ENCODE data around the gene CD164L2.
"Not testable (repeated sequence)": the region's sequence is repeated elsewhere in the genome, so short reads cannot be mapped to it uniquely, and the experiment has no call there.

Gene CD164L2

GRCh38 chr1:27383039-27383605 is at the start of gene CD164L2:
TSS of gene CD164L2 (minus strand) at chr1:27383333. CDS start at chr1:27383239, 94 bp downstream.
- H3K9ac ChIP-seq (ENCODE audit: low read depth, low read length): no peak within 1 kb of the TSS; the same call in 1 of the 2 replicates
- H3K27ac ChIP-seq (ENCODE audit: low read length): no peak within 1 kb of the TSS
- peaks cover 20% of the 10 kb centered on the region for H3K27me3 ChIP-seq (ENCODE audit: insufficient read depth, low read length)
- H3K4me1 ChIP-seq (ENCODE audit: insufficient read depth, low read length): no peaks in the 10 kb centered on the region
- no peaks in the 10 kb centered on the region for H3K9me3 ChIP-seq (ENCODE audit: insufficient read depth, low read depth, low read length)
- no peaks in the 10 kb centered on the region for H3K36me3 ChIP-seq (ENCODE audit: insufficient read depth, low read depth, low read length)
- H3K4me3 ChIP-seq (ENCODE audit: low read length): peak within 1 kb of the TSS; percentile 65

GRCh38 chr1:27432725-27433124 is 49.6 kb upstream of the CD164L2 start:
- H3K9me3 ChIP-seq (ENCODE audit: insufficient read depth, low read depth, low read length); H3K27ac ChIP-seq (ENCODE audit: low read length); H3K27me3 ChIP-seq (ENCODE audit: insufficient read depth, low read length); H3K4me3 ChIP-seq (ENCODE audit: low read length); H3K36me3 ChIP-seq (ENCODE audit: insufficient read depth, low read depth, low read length); H3K9ac ChIP-seq (ENCODE audit: low read depth, low read length): not testable (repeated sequence)
- peaks cover 52% of the 10 kb centered on the region for H3K4me1 ChIP-seq (ENCODE audit: insufficient read depth, low read length)

DNA sequence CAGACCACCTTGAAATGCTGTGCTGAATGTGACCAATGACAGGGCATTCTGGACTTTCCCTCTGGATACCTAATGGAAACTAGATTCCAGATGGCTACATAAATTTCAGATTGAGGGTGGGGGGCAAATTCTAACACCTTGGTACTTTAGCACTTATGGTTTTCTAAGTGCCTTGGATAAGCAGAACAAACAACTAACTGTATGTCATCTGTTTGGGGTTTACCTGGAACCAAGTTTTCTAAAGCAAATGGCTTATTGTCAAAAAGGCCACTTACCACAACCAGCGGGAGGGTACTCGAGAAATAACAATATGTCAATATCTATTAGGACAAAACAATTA is 48.4 kb upstream of the CD164L2 start:
- Histone ChIP-seq H3K4me3 (ENCODE audit: low read length) (no peak overlapping the region), H3K9me3 (ENCODE audit: insufficient read depth, low read depth, low read length) (no peaks in the 10 kb centered on the region), H3K4me1 (ENCODE audit: insufficient read depth, low read length) (peaks cover 44% of the 10 kb centered on the region), H3K36me3 (ENCODE audit: insufficient read depth, low read depth, low read length) (peaks cover 15% of the 10 kb centered on the region), H3K9ac (ENCODE audit: low read depth, low read length) (no peak overlapping the region), H3K27me3 (ENCODE audit: insufficient read depth, low read length) (no peaks in the 10 kb centered on the region), H3K27ac (ENCODE audit: low read length) (peak overlapping the region; percentile 52)

DNA sequence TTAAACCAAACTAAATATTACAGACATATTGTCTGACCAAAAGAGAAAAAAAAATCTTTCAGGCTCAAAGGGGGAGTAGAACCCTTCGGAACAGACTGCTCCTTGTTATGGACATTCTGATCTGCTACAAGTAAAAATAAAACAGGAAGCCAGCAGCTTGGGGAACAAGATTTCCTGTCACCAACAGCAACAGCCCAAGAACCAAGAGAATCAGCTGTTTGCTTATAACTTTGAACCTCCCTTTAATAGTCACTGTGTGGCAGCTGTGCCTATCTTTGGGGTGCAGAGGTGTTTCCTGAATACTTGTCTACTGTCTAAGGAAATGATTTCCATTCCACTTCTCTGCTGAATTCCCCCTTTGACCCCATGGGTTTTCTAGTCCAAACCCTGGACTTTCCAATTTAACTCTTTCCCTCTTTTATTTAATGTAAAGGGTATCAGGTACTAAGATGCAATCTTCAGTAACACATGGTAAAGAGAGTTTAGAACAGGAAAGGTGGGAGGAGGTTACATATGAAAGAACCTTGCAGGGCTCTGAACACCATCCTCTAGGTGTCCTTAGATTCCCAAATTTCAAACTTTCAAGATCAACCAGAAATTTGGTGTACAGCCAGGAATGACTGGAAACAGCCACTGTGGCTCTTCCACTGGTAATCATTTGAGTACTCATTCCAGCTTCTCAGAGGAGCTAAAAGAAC is 47.9 kb upstream of the CD164L2 start:
- Histone ChIP-seq H3K9me3 (ENCODE audit: insufficient read depth, low read depth, low read length) (no peaks in the 10 kb centered on the region), H3K36me3 (ENCODE audit: insufficient read depth, low read depth, low read length) (peaks cover 16% of the 10 kb centered on the region), H3K4me3 (ENCODE audit: low read length) (no peak overlapping the region; the same call in 1 of the 2 replicates), H3K9ac (ENCODE audit: low read depth, low read length) (peak overlapping the region; percentile 45; the same call in 1 of the 2 replicates), H3K27ac (ENCODE audit: low read length) (peak overlapping the region; percentile 52), H3K27me3 (ENCODE audit: insufficient read depth, low read length) (no peaks in the 10 kb centered on the region), H3K4me1 (ENCODE audit: insufficient read depth, low read length) (peaks cover 41% of the 10 kb centered on the region)

- H3K9ac ChIP-seq (ENCODE audit: low read depth, low read length): peak overlapping the region; percentile 49; the same call in 1 of the 2 replicates
- H3K9me3 ChIP-seq (ENCODE audit: insufficient read depth, low read depth, low read length): no peaks in the 10 kb centered on the region
- no peak overlapping the region for H3K4me3 ChIP-seq (ENCODE audit: low read length)
- peaks cover 37% of the 10 kb centered on the region for H3K4me1 ChIP-seq (ENCODE audit: insufficient read depth, low read length)
- H3K36me3 ChIP-seq (ENCODE audit: insufficient read depth, low read depth, low read length): peaks cover 18% of the 10 kb centered on the region
- H3K27me3 ChIP-seq (ENCODE audit: insufficient read depth, low read length): no peaks in the 10 kb centered on the region
- peak overlapping the region; percentile 42 for H3K27ac ChIP-seq (ENCODE audit: low read length)
Measured at GRCh38 chr1:27429029-27429425, 45.9 kb upstream of the CD164L2 start.

GRCh38 chr1:27428316-27429028 is 45.3 kb upstream of the CD164L2 start:
- peaks cover 18% of the 10 kb centered on the region for H3K36me3 ChIP-seq (ENCODE audit: insufficient read depth, low read depth, low read length)
- peak overlapping the region; percentile 12; the same call in 1 of the 2 replicates for H3K4me3 ChIP-seq (ENCODE audit: low read length)
- peak overlapping the region; percentile 49; the same call in 1 of the 2 replicates for H3K9ac ChIP-seq (ENCODE audit: low read depth, low read length)
- H3K4me1 ChIP-seq (ENCODE audit: insufficient read depth, low read length): peaks cover 37% of the 10 kb centered on the region
- H3K27me3 ChIP-seq (ENCODE audit: insufficient read depth, low read length): no peaks in the 10 kb centered on the region
- H3K9me3 ChIP-seq (ENCODE audit: insufficient read depth, low read depth, low read length): no peaks in the 10 kb centered on the region
- peak overlapping the region; percentile 42 for H3K27ac ChIP-seq (ENCODE audit: low read length)

DNA sequence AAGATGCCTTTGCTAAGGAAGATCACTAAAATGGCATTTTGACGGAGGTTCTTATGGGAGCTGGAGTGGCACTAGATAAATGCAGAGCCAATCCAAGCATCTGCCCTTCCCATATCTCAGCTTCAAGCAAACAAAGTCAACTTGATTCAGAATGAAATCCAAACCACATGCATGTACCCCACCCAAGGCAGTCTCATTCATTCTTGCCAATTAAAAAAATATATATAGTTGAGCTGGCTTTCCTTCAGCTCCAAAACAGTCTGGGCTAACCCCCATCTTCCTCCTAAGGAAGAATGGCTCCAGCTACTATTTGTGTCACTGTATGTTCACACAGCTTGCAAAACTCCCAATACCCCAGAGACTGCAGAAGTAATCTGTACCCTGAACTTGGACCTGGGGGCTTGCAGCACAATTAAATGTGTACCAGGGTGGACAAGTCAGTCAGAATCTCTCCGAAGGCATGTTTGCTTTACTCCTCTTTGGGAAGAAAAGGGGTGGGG is 44.7 kb upstream of the CD164L2 start:
- Histone ChIP-seq H3K9ac (ENCODE audit: low read depth, low read length) (peak overlapping the region; percentile 49; the same call in 1 of the 2 replicates), H3K27ac (ENCODE audit: low read length) (peak overlapping the region; percentile 35), H3K27me3 (ENCODE audit: insufficient read depth, low read length) (no peaks in the 10 kb centered on the region), H3K4me1 (ENCODE audit: insufficient read depth, low read length) (peaks cover 37% of the 10 kb centered on the region), H3K9me3 (ENCODE audit: insufficient read depth, low read depth, low read length) (no peaks in the 10 kb centered on the region), H3K36me3 (ENCODE audit: insufficient read depth, low read depth, low read length) (peaks cover 18% of the 10 kb centered on the region), H3K4me3 (ENCODE audit: low read length) (peak overlapping the region; percentile 12; the same call in 1 of the 2 replicates)

GRCh38 chr1:27427329-27427728 is 44.2 kb upstream of the CD164L2 start:
- H3K4me3 ChIP-seq (ENCODE audit: low read length): no peak overlapping the region
- peaks cover 37% of the 10 kb centered on the region for H3K4me1 ChIP-seq (ENCODE audit: insufficient read depth, low read length)
- no peak overlapping the region for H3K27ac ChIP-seq (ENCODE audit: low read length)
- peak overlapping the region; percentile 49; the same call in 1 of the 2 replicates for H3K9ac ChIP-seq (ENCODE audit: low read depth, low read length)
- no peaks in the 10 kb centered on the region for H3K27me3 ChIP-seq (ENCODE audit: insufficient read depth, low read length)
- peaks cover 18% of the 10 kb centered on the region for H3K36me3 ChIP-seq (ENCODE audit: insufficient read depth, low read depth, low read length)
- no peaks in the 10 kb centered on the region for H3K9me3 ChIP-seq (ENCODE audit: insufficient read depth, low read depth, low read length)

GRCh38 chr1:27423709-27424108 is 40.6 kb upstream of the CD164L2 start:
- Histone ChIP-seq H3K27ac (ENCODE audit: low read length) (no peak overlapping the region), H3K9me3 (ENCODE audit: insufficient read depth, low read depth, low read length) (no peaks in the 10 kb centered on the region), H3K4me1 (ENCODE audit: insufficient read depth, low read length) (peaks cover 22% of the 10 kb centered on the region; the same call in 1 of the 2 replicates), H3K4me3 (ENCODE audit: low read length) (no peak overlapping the region), H3K27me3 (ENCODE audit: insufficient read depth, low read length) (no peaks in the 10 kb centered on the region), H3K36me3 (ENCODE audit: insufficient read depth, low read depth, low read length) (peaks cover 18% of the 10 kb centered on the region), H3K9ac (ENCODE audit: low read depth, low read length) (peak overlapping the region; percentile 15; the same call in 1 of the 2 replicates)

DNA sequence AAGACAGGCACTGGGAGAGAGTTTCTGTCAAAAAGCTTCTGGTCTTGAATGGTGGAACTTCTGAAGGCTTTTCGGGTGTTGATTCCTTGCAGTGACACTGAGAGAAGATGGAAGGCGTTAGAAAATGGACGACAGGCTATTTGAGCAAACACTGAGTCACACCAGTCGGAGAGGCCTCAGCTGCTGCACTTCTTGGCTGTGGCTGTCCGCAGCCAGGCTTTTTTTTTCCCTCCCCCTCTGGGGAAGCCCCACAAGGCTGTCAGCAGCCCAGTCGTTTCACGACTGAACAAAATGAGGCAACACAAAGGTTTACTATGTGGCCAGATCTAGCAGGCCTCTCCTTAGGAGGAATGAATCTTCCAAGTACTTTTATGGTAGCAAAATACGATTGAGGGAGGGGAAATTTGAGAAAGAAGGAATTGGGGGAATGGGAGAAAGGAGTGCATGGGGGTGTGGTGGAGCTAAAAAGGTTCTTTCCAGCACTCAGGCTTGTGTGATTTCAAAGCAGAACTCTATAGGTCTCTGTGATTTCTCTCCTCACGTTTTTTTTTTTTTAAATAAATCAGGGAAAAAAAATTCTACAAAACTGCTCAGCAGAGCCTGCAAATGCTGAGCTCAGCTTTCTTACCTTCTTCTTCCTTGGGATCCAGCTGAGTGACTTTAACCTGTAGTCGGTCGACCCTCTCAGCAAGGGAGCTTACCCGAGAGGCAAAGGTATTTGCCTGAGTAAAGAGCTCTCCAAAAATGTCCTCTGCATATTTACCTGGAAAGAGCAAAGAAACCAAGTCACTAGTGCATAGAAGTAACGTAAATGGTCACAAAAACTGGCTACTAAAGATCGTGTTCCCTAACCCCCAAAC is 35.4 kb upstream of the CD164L2 start:
- Histone ChIP-seq H3K4me3 (ENCODE audit: low read length) (no peak overlapping the region), H3K36me3 (ENCODE audit: insufficient read depth, low read depth, low read length) (peaks cover 48% of the 10 kb centered on the region), H3K27me3 (ENCODE audit: insufficient read depth, low read length) (no peaks in the 10 kb centered on the region), H3K9me3 (ENCODE audit: insufficient read depth, low read depth, low read length) (no peaks in the 10 kb centered on the region), H3K27ac (ENCODE audit: low read length) (peak overlapping the region; percentile 62), H3K4me1 (ENCODE audit: insufficient read depth, low read length) (peaks cover 24% of the 10 kb centered on the region; the same call in 1 of the 2 replicates), H3K9ac (ENCODE audit: low read depth, low read length) (peak overlapping the region; percentile 55; the same call in 1 of the 2 replicates)

DNA sequence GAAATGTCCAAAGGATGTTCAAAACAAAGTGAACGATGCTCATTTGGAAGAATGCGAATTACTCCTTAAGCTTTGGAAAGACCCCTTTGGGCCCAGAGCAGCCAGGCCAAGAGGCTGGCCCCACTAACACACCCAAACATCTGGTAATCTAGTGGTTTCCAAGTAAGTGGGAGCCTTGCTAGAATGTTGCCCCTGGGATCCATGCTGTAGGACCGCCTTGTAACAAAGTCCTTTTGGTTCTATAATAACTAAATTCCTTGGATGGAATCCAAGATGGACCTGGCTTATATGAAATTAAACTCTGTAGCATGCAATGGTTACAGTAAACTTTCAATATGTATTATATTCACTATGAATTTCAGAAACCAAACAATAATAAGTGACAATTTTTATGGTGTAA is 34.6 kb upstream of the CD164L2 start:
- peak overlapping the region; percentile 62 for H3K27ac ChIP-seq (ENCODE audit: low read length)
- peak overlapping the region; percentile 55; the same call in 1 of the 2 replicates for H3K9ac ChIP-seq (ENCODE audit: low read depth, low read length)

More for the DNA sequence above, 34.6 kb upstream of the CD164L2 start:
- Histone ChIP-seq H3K36me3 (ENCODE audit: insufficient read depth, low read depth, low read length) (peaks cover 56% of the 10 kb centered on the region), H3K27me3 (ENCODE audit: insufficient read depth, low read length) (no peaks in the 10 kb centered on the region), H3K4me1 (ENCODE audit: insufficient read depth, low read length) (peaks cover 24% of the 10 kb centered on the region; the same call in 1 of the 2 replicates), H3K4me3 (ENCODE audit: low read length) (no peak overlapping the region), H3K9me3 (ENCODE audit: insufficient read depth, low read depth, low read length) (no peaks in the 10 kb centered on the region)

Data from iPS-20b (cell line).